ENCODE results near the gene IGF2BP2. TPM values are rescaled to one million over a fixed set of nuclear protein-coding genes. Genes with fewer than 3 reads are reported as not detected.

IGF2BP2 gene
- total RNA-seq, 4 donors from 2014 or later, result 29.3 to 49.8 (median 41.8) TPM

DNA sequence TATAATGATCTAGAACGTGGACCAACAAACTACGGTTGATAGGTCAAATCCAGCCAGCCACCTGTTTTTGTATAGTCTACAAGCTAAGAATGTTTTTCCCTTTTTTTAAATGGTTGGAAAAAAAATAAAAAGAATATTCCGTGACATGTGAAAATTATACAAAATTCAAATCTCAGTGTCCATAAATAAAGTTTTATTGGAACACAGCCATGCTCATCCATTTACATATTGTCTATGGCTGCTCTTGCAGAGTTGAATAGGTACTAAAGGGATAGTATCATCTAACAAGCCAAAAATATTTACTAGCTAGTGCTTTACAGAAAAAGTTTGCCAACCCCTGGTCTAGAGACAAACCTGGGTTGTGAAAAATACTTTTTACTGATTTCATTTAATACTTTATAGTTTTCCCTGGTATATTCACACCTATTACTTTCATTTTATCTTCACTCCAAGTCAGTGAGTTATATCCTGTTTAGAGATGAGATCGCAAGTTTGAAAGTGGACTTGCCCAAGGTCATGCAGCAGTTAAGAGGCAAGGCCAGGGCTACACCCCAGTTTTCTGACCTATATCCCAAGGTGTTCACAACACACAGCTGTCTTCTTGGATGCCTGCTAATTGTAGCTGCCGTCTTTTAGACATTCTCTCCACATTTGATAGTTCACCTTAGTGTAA is 58.4 kb downstream of the IGF2BP2 start:
- WGBS, 2 donors, result 66 to 74% methylated on average over 5 of the region's 5 CpGs
- peaks cover 0 to 49% (median 7%) of the 10 kb centered on the region in 4 donors for H3K4me1 ChIP-seq
- H3K36me3 ChIP-seq, result no peaks in the 10 kb centered on the region
- H3K27ac ChIP-seq, result peak overlapping the region in 1 of 4 donors; percentile 21
- H3K4me3 ChIP-seq, result no peak overlapping the region
- DNase-seq (ENCODE audit: low spot score in 2 of 2), result no peak
- no peaks in the 10 kb centered on the region for H3K9me3 ChIP-seq
- TF ChIP-seq POLR2A (IDR thresholded peaks at IDR 0.05) (no peak), EP300 (IDR thresholded peaks at IDR 0.05) (no peak)
- TF ChIP-seq, protein P1, sequence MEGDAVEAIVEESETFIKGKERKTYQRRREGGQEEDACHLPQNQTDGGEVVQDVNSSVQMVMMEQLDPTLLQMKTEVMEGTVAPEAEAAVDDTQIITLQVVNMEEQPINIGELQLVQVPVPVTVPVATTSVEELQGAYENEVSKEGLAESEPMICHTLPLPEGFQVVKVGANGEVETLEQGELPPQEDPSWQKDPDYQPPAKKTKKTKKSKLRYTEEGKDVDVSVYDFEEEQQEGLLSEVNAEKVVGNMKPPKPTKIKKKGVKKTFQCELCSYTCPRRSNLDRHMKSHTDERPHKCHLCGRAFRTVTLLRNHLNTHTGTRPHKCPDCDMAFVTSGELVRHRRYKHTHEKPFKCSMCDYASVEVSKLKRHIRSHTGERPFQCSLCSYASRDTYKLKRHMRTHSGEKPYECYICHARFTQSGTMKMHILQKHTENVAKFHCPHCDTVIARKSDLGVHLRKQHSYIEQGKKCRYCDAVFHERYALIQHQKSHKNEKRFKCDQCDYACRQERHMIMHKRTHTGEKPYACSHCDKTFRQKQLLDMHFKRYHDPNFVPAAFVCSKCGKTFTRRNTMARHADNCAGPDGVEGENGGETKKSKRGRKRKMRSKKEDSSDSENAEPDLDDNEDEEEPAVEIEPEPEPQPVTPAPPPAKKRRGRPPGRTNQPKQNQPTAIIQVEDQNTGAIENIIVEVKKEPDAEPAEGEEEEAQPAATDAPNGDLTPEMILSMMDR (IDR thresholded peaks at IDR 0.05), result no peak
- H3K27me3 ChIP-seq, result no peaks in the 10 kb centered on the region

DNA sequence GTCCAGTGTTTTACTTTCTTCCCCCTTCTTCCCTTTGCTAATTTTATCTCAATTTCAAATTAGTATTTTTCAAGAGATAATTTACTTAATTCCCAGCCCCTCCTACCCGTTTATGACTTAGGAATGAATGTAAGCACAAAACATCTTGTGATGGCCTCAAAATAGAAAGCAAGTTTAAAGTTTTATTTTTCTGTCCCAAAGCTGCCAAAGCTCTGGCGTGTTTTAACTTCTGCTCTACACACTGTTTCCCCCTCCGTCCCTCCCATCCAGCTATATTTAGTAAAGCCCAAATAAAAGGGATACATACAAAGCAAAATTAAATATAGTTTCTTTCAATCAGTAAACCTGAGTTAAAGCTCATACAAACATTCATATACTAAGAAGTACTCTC is 59.9 kb downstream of the IGF2BP2 start:
- no peak for DNase-seq (ENCODE audit: low spot score in 2 of 2)
- Histone ChIP-seq H3K4me1 (peaks cover 0 to 61% (median 11%) of the 10 kb centered on the region in 4 donors), H3K27me3 (no peaks in the 10 kb centered on the region), H3K36me3 (no peaks in the 10 kb centered on the region), H3K4me3 (peak overlapping the region in 2 of 4 donors; percentile 11 to 30), H3K27ac (peak overlapping the region; percentile 76 to 91 (median 86)), H3K9me3 (no peaks in the 10 kb centered on the region)
- 4 to 5% methylated on average over 3 of the region's 3 CpGs for WGBS, 2 donors
- TF ChIP-seq, protein P1 (IDR thresholded peaks at IDR 0.05), result no peak
- no peak for TF ChIP-seq POLR2A (IDR thresholded peaks at IDR 0.05)

DNA sequence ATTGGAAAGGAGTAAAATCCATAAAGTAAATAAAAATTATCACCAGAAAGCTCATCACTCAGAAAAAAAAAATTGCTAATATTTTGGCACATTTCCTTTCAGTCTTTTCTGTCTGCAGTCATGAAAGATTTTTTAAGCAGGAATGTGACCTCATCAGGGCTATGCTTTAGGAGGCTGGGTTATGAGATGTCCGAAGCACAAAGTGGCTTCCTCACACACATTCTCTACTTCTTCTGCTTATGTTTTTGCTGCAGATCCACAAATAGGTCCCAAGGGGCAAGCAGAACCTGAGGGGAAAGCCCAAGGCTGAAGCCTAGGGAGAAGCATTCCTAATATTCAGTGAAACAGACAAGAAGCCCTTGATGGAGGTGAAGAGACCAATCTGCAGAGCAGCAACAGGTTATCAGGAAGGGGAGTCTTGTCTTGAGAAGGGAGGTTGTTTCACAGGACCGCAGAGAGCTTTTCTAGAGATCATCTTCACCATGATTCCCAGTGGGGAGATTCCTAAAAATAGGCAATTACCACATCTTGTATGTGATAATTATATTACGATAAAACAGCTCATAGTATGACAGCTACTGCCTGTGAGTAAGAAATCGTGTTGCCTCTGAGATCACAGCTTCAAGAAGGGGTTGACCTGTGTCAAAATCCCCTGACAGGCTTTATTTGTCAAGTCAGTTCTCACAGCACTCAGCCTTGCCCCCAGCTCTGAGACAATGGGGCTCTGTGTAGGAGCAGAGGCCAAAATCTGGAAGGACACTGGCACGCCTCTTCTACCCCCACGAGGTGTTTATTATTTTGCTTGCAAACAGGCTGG is 60.5 kb downstream of the IGF2BP2 start:
- Histone ChIP-seq H3K4me1 (peaks cover 0 to 67% (median 14%) of the 10 kb centered on the region in 4 donors), H3K27ac (peak overlapping the region; percentile 76 to 91 (median 86)), H3K27me3 (no peaks in the 10 kb centered on the region), H3K9me3 (no peaks in the 10 kb centered on the region), H3K36me3 (no peaks in the 10 kb centered on the region), H3K4me3 (peak overlapping the region in 2 of 4 donors; percentile 11 to 30)
- WGBS, 2 donors, result 14 to 19% methylated on average over 6 of the region's 6 CpGs
- no peak for DNase-seq (ENCODE audit: low spot score in 2 of 2)
- TF ChIP-seq POLR2A (IDR thresholded peaks at IDR 0.05), result peak in 1 of 2 donors; percentile 14
- TF ChIP-seq, protein P1 (IDR thresholded peaks at IDR 0.05), result no peak
- peak in 1 of 2 donors; percentile 61 for TF ChIP-seq EP300 (IDR thresholded peaks at IDR 0.05)

DNA sequence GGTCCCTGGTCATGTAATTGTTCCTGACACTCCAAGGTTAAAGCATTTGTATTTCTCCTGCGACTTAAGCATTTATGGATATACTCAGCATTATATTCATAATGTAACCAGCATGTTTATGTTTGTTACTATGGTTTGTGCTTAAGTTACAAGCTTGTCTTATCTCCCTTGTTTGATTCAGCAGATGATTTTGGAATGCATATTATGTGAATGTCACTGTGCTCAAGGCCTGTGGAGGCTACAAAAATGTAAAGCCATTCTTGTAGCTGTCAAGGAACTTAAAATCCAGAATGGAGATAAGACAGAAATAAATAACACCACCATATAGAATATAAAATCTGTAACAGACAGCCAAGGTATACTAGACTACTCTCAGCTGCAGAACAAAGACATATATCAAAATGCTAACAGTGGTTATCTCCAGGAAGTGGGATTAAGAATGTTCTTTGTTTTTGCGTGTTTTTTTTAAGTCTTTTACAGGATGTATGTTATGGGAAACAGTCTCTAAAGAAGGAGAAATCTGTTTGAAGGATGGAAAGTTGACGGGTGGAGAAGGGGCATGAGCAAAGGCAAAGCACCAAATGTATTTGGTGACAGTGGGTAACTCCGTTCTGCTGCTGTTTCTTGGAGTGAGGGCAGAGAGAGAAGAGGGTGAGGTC is 61.4 kb downstream of the IGF2BP2 start:
- Histone ChIP-seq H3K27ac (peak overlapping the region; percentile 76 to 91 (median 86)), H3K27me3 (no peaks in the 10 kb centered on the region), H3K9me3 (no peaks in the 10 kb centered on the region), H3K4me3 (no peak overlapping the region), H3K4me1 (peaks cover 0 to 72% (median 17%) of the 10 kb centered on the region in 4 donors), H3K36me3 (no peaks in the 10 kb centered on the region)
- WGBS, 2 donors, result 44 to 45% methylated on average over 4 of the region's 4 CpGs
- TF ChIP-seq POLR2A (IDR thresholded peaks at IDR 0.05) (no peak), EP300 (IDR thresholded peaks at IDR 0.05) (no peak)
- TF ChIP-seq, protein P1 (IDR thresholded peaks at IDR 0.05), result no peak
- no peak for DNase-seq (ENCODE audit: low spot score in 2 of 2)
